Sigmoid colon (tissue), 7 donors: ENCODE data around the gene PDE1A. TPM values are rescaled to one million over a fixed set of nuclear protein-coding genes. Genes with fewer than 3 reads are reported as not detected.

Experiments
- DNase-seq: peaks from one replicate; pipeline ENCODE4 v3.0.0-alpha.2; 2019
- H3K27ac ChIP-seq, 4 donors: fragments of 200-600 bp; sonication (generic); one replicate each; pipeline ENCODE4 v1.5.1; 2016 to 2019; ENCODE audit warnings: mild to moderate bottlenecking in 1 of 4
- H3K27me3 ChIP-seq, 3 donors: fragments of 200-600 bp; sonication (generic); one replicate each; pipeline ENCODE4 v1.5.1; 2019; ENCODE audit warnings: mild to moderate bottlenecking in 1 of 3
- H3K36me3 ChIP-seq, 4 donors: fragments of 200-600 bp; sonication (generic); one replicate each; pipeline ENCODE4 v1.5.1; 2016 to 2019
- H3K4me1 ChIP-seq, 4 donors: fragments of 200-600 bp; sonication (generic); one replicate each; pipeline ENCODE4 v1.5.1; 2017 to 2019
- H3K4me3 ChIP-seq, 4 donors: fragments of 200-600 bp; sonication (generic); one replicate each; pipeline ENCODE4 v1.5.1; 2017 to 2019; ENCODE audit warnings: mild to moderate bottlenecking in 2 of 4, moderate library complexity in 1 of 4
- H3K9me3 ChIP-seq, 4 donors: fragments of 200-600 bp in 3 of 4; sonication (generic) in 3 of 4; one replicate each; pipeline versions ENCODE4 v1.5.1 to v1.6.1; 2013 to 2019
- CTCF ChIP-seq, 4 experiments: fragments of 450-650 bp in 3 of 4; fragments of 200-600 bp in 1 of 4; IDR thresholded peaks; one replicate each; pipeline ENCODE4 v1.5.1; 2016 to 2019; ENCODE audit warnings: antibody characterized with exemption in 4 of 4, mild to moderate bottlenecking in 3 of 4, moderate library complexity in 2 of 4
- EP300 ChIP-seq, 4 donors: sonication (generic); formaldehyde crosslinking; IDR thresholded peaks; one replicate each; pipeline ENCODE4 v1.6.1; 2017; ENCODE audit warnings: antibody characterized with exemption in 4 of 4
- POLR2A ChIP-seq, 2 donors: fragments of 450-650 bp; IDR thresholded peaks; one replicate each; pipeline ENCODE4 v1.6.1; 2016; ENCODE audit warnings: antibody characterized with exemption in 2 of 2, mild to moderate bottlenecking in 2 of 2, moderate library complexity in 2 of 2
- POLR2AphosphoS5 ChIP-seq, 4 donors: sonication (generic); formaldehyde crosslinking; IDR thresholded peaks; one replicate each; pipeline ENCODE4 v1.6.1; 2017; ENCODE audit warnings: antibody characterized with exemption in 4 of 4
- WGBS, 2 donors: extraction: QIAGEN DNeasy Blood & Tissue Kit; methylation state at CpG; one replicate each; pipeline ENCODE4 v1.1.7; 2013; 5-methylcytosine and 5-hydroxymethylcytosine counted together
- intact Hi-C: fragments of 100-400 bp; cut with DNase I; formaldehyde crosslinking; loops from one replicate; pipeline ENCODE4 v1.15.1; 2023
- polyA plus RNA-seq, 3 donors: library from polyadenylated mRNA; stranded (reverse); fragments of 200-250 nt; gene quantifications; one replicate each; pipeline ENCODE4 v1.2.3, GENCODE V29; 2013
- total RNA-seq, 4 donors: library from RNA; depleted of rRNA; stranded (reverse); fragments of >200 nt; gene quantifications; one replicate each; pipeline ENCODE4 v1.1.0, GENCODE V29; 2016
- donor health status: healthy with polysubstance abuse.
- donor health status: Bipolar disorder and iron deficiency.
- donor health status: healthy.

The PDE1A gene
- total RNA-seq = 10 to 100 TPM; 17.2 to 37.1 (median 33.3) TPM
- 1 to 10 TPM in 2 of 3 donors, under 1 TPM in 1; 0.69 to 9.0 (median 3.4) TPM for polyA plus RNA-seq

GRCh38 chr2:182426918-182427240 is at the start of gene PDE1A:
Gene PDE1A (minus strand): TSS chr2:182427036.
- WGBS, 2 donors = 12 to 36% methylated on average over 3 of the region's 3 CpGs
- H3K9me3 ChIP-seq = no peaks in the 10 kb centered on the region
- H3K36me3 ChIP-seq = no peaks in the 10 kb centered on the region
- TF ChIP-seq POLR2A (IDR thresholded peaks at IDR 0.05) (no peak), POLR2AphosphoS5 (IDR thresholded peaks at IDR 0.05) (peak in 2 of 4 donors; percentile 7 to 44), EP300 (IDR thresholded peaks at IDR 0.05) (no peak), CTCF (IDR thresholded peaks at IDR 0.05) (no peak)
- DNase-seq = no peak
- peaks cover 0 to 18% (median 8%) of the 10 kb centered on the region in 4 donors for H3K4me1 ChIP-seq
- no peaks in the 10 kb centered on the region for H3K27me3 ChIP-seq
- peak within 1 kb of the TSS; percentile 27 to 50 (median 46) for H3K4me3 ChIP-seq
- intact Hi-C loops = loop anchor here (10.0 kb wide), 1 partner anchor 232 kb away; no protein-coding TSS in a partner anchor
- peak within 1 kb of the TSS; percentile 63 to 76 (median 70) for H3K27ac ChIP-seq

- H3K4me3 ChIP-seq = no peak overlapping the region
- H3K9me3 ChIP-seq = no peaks in the 10 kb centered on the region
- H3K27me3 ChIP-seq = no peaks in the 10 kb centered on the region
- DNase-seq = no peak
- H3K4me1 ChIP-seq = no peaks in the 10 kb centered on the region
- no peaks in the 10 kb centered on the region for H3K36me3 ChIP-seq
- TF ChIP-seq CTCF (IDR thresholded peaks at IDR 0.05) = no peak
- no peak for TF ChIP-seq POLR2AphosphoS5 (IDR thresholded peaks at IDR 0.05)
- no peak for TF ChIP-seq POLR2A (IDR thresholded peaks at IDR 0.05)
- no peak for TF ChIP-seq EP300 (IDR thresholded peaks at IDR 0.05)
- 91 to 92% methylated on average over 4 of the region's 4 CpGs for WGBS, 2 donors
- no peak overlapping the region for H3K27ac ChIP-seq
- intact Hi-C loops = no loop called here
Observed at GRCh38 chr2:182473635-182474034, 46.8 kb upstream of the PDE1A start.

GRCh38 chr2:182463760-182464159 is 36.9 kb upstream of the PDE1A start:
- H3K4me1 ChIP-seq = no peaks in the 10 kb centered on the region
- H3K36me3 ChIP-seq = no peaks in the 10 kb centered on the region
- H3K27ac ChIP-seq = no peak overlapping the region
- TF ChIP-seq POLR2AphosphoS5 (IDR thresholded peaks at IDR 0.05) (no peak), EP300 (IDR thresholded peaks at IDR 0.05) (no peak), POLR2A (IDR thresholded peaks at IDR 0.05) (no peak), CTCF (IDR thresholded peaks at IDR 0.05) (no peak)
- intact Hi-C loops = no loop called here
- no peak overlapping the region for H3K4me3 ChIP-seq
- H3K9me3 ChIP-seq = no peaks in the 10 kb centered on the region
- WGBS, 2 donors = 38 to 53% methylated on average over 1 of the region's 1 CpG
- no peaks in the 10 kb centered on the region for H3K27me3 ChIP-seq
- DNase-seq = no peak

GRCh38 chr2:182456784-182457183 is 29.9 kb upstream of the PDE1A start:
- H3K9me3 ChIP-seq = no peaks in the 10 kb centered on the region
- no peaks in the 10 kb centered on the region for H3K27me3 ChIP-seq
- 72 to 89% methylated on average over 4 of the region's 4 CpGs for WGBS, 2 donors
- H3K4me1 ChIP-seq = no peaks in the 10 kb centered on the region
- H3K36me3 ChIP-seq = no peaks in the 10 kb centered on the region
- no peak overlapping the region for H3K27ac ChIP-seq
- no peak overlapping the region for H3K4me3 ChIP-seq
- TF ChIP-seq EP300 (IDR thresholded peaks at IDR 0.05) (no peak), POLR2AphosphoS5 (IDR thresholded peaks at IDR 0.05) (no peak)
- DNase-seq = no peak
- intact Hi-C loops = no loop called here

- 89 to 90% methylated on average over 2 of the region's 2 CpGs for WGBS, 2 donors
- Histone ChIP-seq H3K36me3 (no peaks in the 10 kb centered on the region), H3K9me3 (no peaks in the 10 kb centered on the region), H3K4me3 (no peak overlapping the region), H3K4me1 (no peaks in the 10 kb centered on the region), H3K27ac (no peak overlapping the region), H3K27me3 (no peaks in the 10 kb centered on the region)
- intact Hi-C loops = no loop called here
- no peak for DNase-seq
- no peak for TF ChIP-seq EP300 (IDR thresholded peaks at IDR 0.05)
- no peak for TF ChIP-seq CTCF (IDR thresholded peaks at IDR 0.05)
- TF ChIP-seq POLR2AphosphoS5 (IDR thresholded peaks at IDR 0.05) = no peak
- no peak for TF ChIP-seq POLR2A (IDR thresholded peaks at IDR 0.05)
Observed at GRCh38 chr2:182452456-182452990, 25.7 kb upstream of the PDE1A start.
